Neutrophil (primary cell): Measurements from ENCODE around the gene TNRC18.

Experiments used
- H3K27ac ChIP-seq: fragments of 200-600 bp; sonication (generic); 2 replicates; pipeline ENCODE4 v1.5.1; 2016; ENCODE audit warnings: mild to moderate bottlenecking, moderate library complexity
- H3K27me3 ChIP-seq: fragments of 200-600 bp; sonication (generic); 2 replicates; pipeline ENCODE4 v1.6.0; 2016; ENCODE audit warnings: mild to moderate bottlenecking
- H3K36me3 ChIP-seq: fragments of 200-600 bp; sonication (generic); 2 replicates; pipeline ENCODE4 v1.5.1; 2017
- H3K4me1 ChIP-seq, 2 experiments: fragments of 200-600 bp in 1 of 2; sonication (generic) in 1 of 2; 1 replicate in 1 of 2; 2 replicates in 1 of 2; pipeline versions ENCODE4 v1.5.1 to v1.6.1; 2013 to 2016; ENCODE audit warnings: low read depth in 1 of 2, low read length in 1 of 2, mild to moderate bottlenecking in 1 of 2, moderate library complexity in 1 of 2; ENCODE audit not compliant: control insufficient read depth in 1 of 2, insufficient read depth in 1 of 2
- H3K4me3 ChIP-seq, 2 experiments: fragments of 200-600 bp in 1 of 2; sonication (generic) in 1 of 2; 1 replicate in 1 of 2; 2 replicates in 1 of 2; pipeline ENCODE4 v1.5.1; 2013 to 2016; ENCODE audit warnings: low read depth in 1 of 2, low read length in 1 of 2, mild to moderate bottlenecking in 1 of 2, moderate library complexity in 1 of 2
- H3K9me3 ChIP-seq: fragments of 200-600 bp; sonication (generic); 2 replicates; pipeline ENCODE4 v1.5.1; 2016
- CTCF ChIP-seq: fragments of 200-600 bp; sonication (generic); IDR thresholded peaks from 2 replicates; pipeline ENCODE4 v1.5.1; 2016; ENCODE audit warnings: antibody characterized with exemption

Gene TNRC18

GRCh38 chr7:5421714-5422395 lies 1.8 kb downstream of the TNRC18 start:
- Histone ChIP-seq H3K4me3 (peak overlapping the region; percentile 93 to 97), H3K4me1 (peaks cover 27 to 39% of the 10 kb centered on the region in 2 experiments), H3K27ac (peak overlapping the region; percentile 96), H3K27me3 (no peaks in the 10 kb centered on the region), H3K9me3 (no peaks in the 10 kb centered on the region), H3K36me3 (peaks cover 5% of the 10 kb centered on the region)
- no peak for TF ChIP-seq CTCF

GRCh38 chr7:5420881-5421713 lies 2.5 kb downstream of the TNRC18 start:
- Histone ChIP-seq H3K27ac (peak overlapping the region; percentile 96), H3K9me3 (no peaks in the 10 kb centered on the region), H3K27me3 (no peaks in the 10 kb centered on the region), H3K4me3 (peak overlapping the region; percentile 93 to 97), H3K36me3 (peaks cover 5% of the 10 kb centered on the region), H3K4me1 (peaks cover 27 to 37% of the 10 kb centered on the region in 2 experiments)
- no peak for TF ChIP-seq CTCF

GRCh38 chr7:5420067-5420880 lies 3.4 kb downstream of the TNRC18 start:
- H3K27me3 ChIP-seq: no peaks in the 10 kb centered on the region
- H3K4me3 ChIP-seq: peak overlapping the region; percentile 93 to 97
- peaks cover 5% of the 10 kb centered on the region for H3K36me3 ChIP-seq
- peaks cover 27 to 34% of the 10 kb centered on the region in 2 experiments for H3K4me1 ChIP-seq
- TF ChIP-seq CTCF: no peak
- H3K27ac ChIP-seq: peak overlapping the region; percentile 96
- no peaks in the 10 kb centered on the region for H3K9me3 ChIP-seq

- Histone ChIP-seq H3K27me3 (no peaks in the 10 kb centered on the region), H3K4me3 (peak overlapping the region; percentile 93 to 97), H3K27ac (peak overlapping the region; percentile 96), H3K9me3 (no peaks in the 10 kb centered on the region), H3K4me1 (peaks cover 27 to 34% of the 10 kb centered on the region in 2 experiments), H3K36me3 (peaks cover 5% of the 10 kb centered on the region)
- TF ChIP-seq CTCF: no peak
These were observed 4.0 kb downstream of the TNRC18 start for GRCh38 chr7:5419539-5420066.

GRCh38 chr7:5418285-5418582 lies 5.4 kb downstream of the TNRC18 start:
- Histone ChIP-seq H3K4me1 (peaks cover 29 to 34% of the 10 kb centered on the region in 2 experiments), H3K36me3 (peaks cover 5% of the 10 kb centered on the region), H3K27ac (peak overlapping the region; percentile 96), H3K27me3 (no peaks in the 10 kb centered on the region), H3K9me3 (no peaks in the 10 kb centered on the region), H3K4me3 (peak overlapping the region; percentile 93 to 97)
- no peak for TF ChIP-seq CTCF
